K562 (cell line): Measurements from ENCODE around the gene LRRC74B. TPM values are rescaled to one million over a fixed set of nuclear protein-coding genes. Genes with fewer than 3 reads are reported as not detected.

Experiments used
- ATAC-seq: fragments of 200-7000 bp; cut with Tn5 transposase; 3 replicates; pipeline ENCODE4 v1.9.1; 2020; ENCODE audit warnings: moderate library complexity
- BruUV-seq: library from RNA; stranded (reverse); fragments of 400-500 nt; replicated peaks from 2 replicates; lab custom pipeline; 2021; lab: Mats Ljungman, UMichigan
- CTCF ChIA-PET: fragments of 300-600 bp; formaldehyde crosslinking; extraction: SDS; loops from one replicate; lab custom pipeline; 2021; ENCODE audit warnings: low intra/inter-chr PET ratio; lab: Yijun Ruan, JAX
- POLR2A ChIA-PET: fragments of 300-600, 350-650 bp; sonication (Branson Sonifier 250); formaldehyde crosslinking; extraction: SDS; loops from one replicate; lab custom pipeline; 2021; ENCODE audit warnings: antibody characterized with exemption, inconsistent platforms; lab: Yijun Ruan, JAX
- DNase-seq, 4 experiments: peaks; one replicate each; pipeline versions ENCODE4 v3.0.0 to v3.0.0-alpha.2; 2011 to 2018; ENCODE audit warnings: low spot score in 3 of 4, mixed read lengths in 3 of 4; ENCODE audit errors: extremely low read depth in 1 of 4
- FAIRE-seq: peaks from 2 replicates; lab custom pipeline; 2011; peaks lifted over from hg19 to GRCh38; lab: Jason Lieb, UNC
- H2AFZ ChIP-seq: 2 replicates; pipeline ENCODE4 v1.6.0; 2011; ENCODE audit warnings: low read depth, low read length, control low read depth, inconsistent platforms
- H3K27ac ChIP-seq: fragments of 200-600 bp; 3 replicates; pipeline ENCODE4 v1.8.0; 2011; ENCODE audit warnings: low read depth, mild to moderate bottlenecking, control low read depth, inconsistent platforms, low read length, moderate library complexity, mixed read lengths; ENCODE audit errors: extremely low read depth
- H3K27me3 ChIP-seq, 2 experiments: fragments of 300-600 bp in 1 of 2; 2 replicates in 1 of 2; 3 replicates in 1 of 2; pipeline versions ENCODE4 v1.6.0 to v1.8.0; 2011; ENCODE audit warnings: inconsistent platforms in 2 of 2, low read length in 2 of 2, mild to moderate bottlenecking in 1 of 2, mixed read lengths in 1 of 2, moderate library complexity in 1 of 2; ENCODE audit not compliant: control insufficient read depth in 2 of 2, insufficient read depth in 2 of 2
- H3K36me3 ChIP-seq: fragments of 300-600 bp; 3 replicates; pipeline ENCODE4 v1.8.0; 2011; ENCODE audit warnings: mild to moderate bottlenecking, low read length, inconsistent platforms; ENCODE audit not compliant: control insufficient read depth, insufficient read depth
- H3K4me1 ChIP-seq, 2 experiments: fragments of 200-600 bp in 1 of 2; replicated peaks in 1 of 2; 2 replicates in 1 of 2; 3 replicates in 1 of 2; pipeline versions ENCODE4 v1.5.1 to v1.8.0; 2011; ENCODE audit warnings: inconsistent platforms in 2 of 2, low read length in 2 of 2, mild to moderate bottlenecking in 1 of 2, mixed read lengths in 1 of 2, moderate library complexity in 1 of 2; ENCODE audit not compliant: control insufficient read depth in 2 of 2, insufficient read depth in 2 of 2
- H3K4me2 ChIP-seq: 2 replicates; pipeline ENCODE4 v1.6.1; 2011; ENCODE audit warnings: low read length, control low read depth, inconsistent platforms, mixed read lengths; ENCODE audit not compliant: insufficient read depth
- H3K4me3 ChIP-seq: fragments of 200-600 bp; sonication (generic), shearing (Covaris generic); 2 replicates; pipeline ENCODE4 v1.5.1; 2016; ENCODE audit warnings: control low read depth, inconsistent platforms
- H3K79me2 ChIP-seq: fragments of 200-600 bp; 3 replicates; pipeline ENCODE4 v1.8.0; 2011; ENCODE audit warnings: low read length, inconsistent platforms; ENCODE audit not compliant: control insufficient read depth, insufficient read depth
- H3K9ac ChIP-seq, 2 experiments: 2 replicates each; pipeline versions ENCODE4 v1.6.0 to v1.6.1; 2011; ENCODE audit warnings: low read depth in 2 of 2, low read length in 2 of 2, control low read depth in 1 of 2, inconsistent platforms in 1 of 2, mild to moderate bottlenecking in 1 of 2, mixed read lengths in 1 of 2; ENCODE audit not compliant: insufficient read depth in 1 of 2
- H3K9me1 ChIP-seq: one replicate; pipeline ENCODE4 v1.6.0; 2011; ENCODE audit warnings: inconsistent platforms, mild to moderate bottlenecking, low read length, moderate library complexity; ENCODE audit not compliant: control insufficient read depth, insufficient read depth
- H3K9me3 ChIP-seq: replicated peaks from 2 replicates; pipeline ENCODE4 v1.5.1; 2011; ENCODE audit warnings: low read depth, low read length, inconsistent platforms; ENCODE audit not compliant: control insufficient read depth, insufficient read depth
- H4K20me1 ChIP-seq: replicated peaks from 2 replicates; pipeline ENCODE4 v1.6.1; 2011; ENCODE audit warnings: low read length, inconsistent platforms, mixed read lengths; ENCODE audit not compliant: control insufficient read depth, insufficient read depth
- BRCA1 ChIP-seq, 2 experiments: fragments of 450-650 bp in 1 of 2; sonication (generic) in 1 of 2; formaldehyde crosslinking in 1 of 2; IDR thresholded peaks; 2 replicates each; pipeline versions ENCODE4 v1.5.0 to v1.6.1; 2017 to 2020; ENCODE audit warnings: mild to moderate bottlenecking in 1 of 2, missing genetic modification reagents in 1 of 2
- CBX2 ChIP-seq: fragments of 200-600 bp; sonication (generic); IDR thresholded peaks from one replicate; pipeline ENCODE4 v1.6.1; 2012; ENCODE audit warnings: mild to moderate bottlenecking, low read length, inconsistent platforms; ENCODE audit not compliant: insufficient read depth, poor library complexity, severe bottlenecking
- DACH1 ChIP-seq: fragments of 450-650 bp; IDR thresholded peaks from 2 replicates; pipeline ENCODE4 v1.6.1; 2018; ENCODE audit not compliant: partially characterized antibody
- GTF2B ChIP-seq: IDR thresholded peaks from 2 replicates; pipeline ENCODE4 v1.6.1; 2011; ENCODE audit not compliant: insufficient read length; ENCODE audit errors: extremely low read depth
- HDAC8 ChIP-seq: fragments of 450-650 bp; IDR thresholded peaks from 2 replicates; pipeline ENCODE4 v1.6.1; 2016; ENCODE audit warnings: mild to moderate bottlenecking, missing genetic modification characterization, moderate library complexity, missing compliant biosample characterization
- KHSRP ChIP-seq: fragments of 450-650 bp; IDR thresholded peaks from 2 replicates; pipeline ENCODE4 v1.6.1; 2017
- NR2C2 ChIP-seq, 2 experiments: fragments of 200-800 bp in 1 of 2; sonication (Bioruptor generic) in 1 of 2; sonication (generic) in 1 of 2; formaldehyde crosslinking in 1 of 2; IDR thresholded peaks; 2 replicates each; pipeline versions ENCODE4 v1.6.1 to v1.8.0; 2016 to 2022; ENCODE audit warnings: mild to moderate bottlenecking in 1 of 2, missing compliant biosample characterization in 1 of 2, missing genetic modification characterization in 1 of 2, missing genetic modification reagents in 1 of 2
- PHF20 ChIP-seq: fragments of 450-650 bp; IDR thresholded peaks from 2 replicates; pipeline ENCODE4 v1.6.1; 2018; ENCODE audit not compliant: partially characterized antibody
- POLR2AphosphoS2 ChIP-seq: IDR thresholded peaks from 2 replicates; pipeline ENCODE4 v1.6.1; 2012; ENCODE audit warnings: low read length, improper control_type of control experiment
- POLR2H ChIP-seq: IDR thresholded peaks from 2 replicates; pipeline ENCODE4 v1.6.1; 2016; ENCODE audit warnings: missing genetic modification characterization, low read depth, mild to moderate bottlenecking, control low read depth, missing compliant biosample characterization, moderate library complexity
- RUNX1 ChIP-seq: sonication (generic); IDR thresholded peaks from 2 replicates; pipeline ENCODE4 v1.6.1; 2016; ENCODE audit warnings: antibody characterized with exemption, low read depth
- SLC30A9 ChIP-seq: fragments of 250-450 bp; sonication (Bioruptor Pico); IDR thresholded peaks from 2 replicates; pipeline ENCODE4 v1.8.0; 2022; ENCODE audit warnings: mild to moderate bottlenecking, moderate library complexity
- SMAD2 ChIP-seq: fragments of 150-350 bp; IDR thresholded peaks from 2 replicates; pipeline ENCODE4 v1.6.1; 2014; ENCODE audit warnings: low read depth, mild to moderate bottlenecking, low read length
- SRSF9 ChIP-seq: fragments of 200-400 bp; formaldehyde crosslinking; IDR thresholded peaks from 2 replicates; pipeline ENCODE4 v1.6.1; 2017; ENCODE audit warnings: low read depth, low read length, borderline replicate concordance
- SUPT5H ChIP-seq: fragments of 450-650 bp; IDR thresholded peaks from 2 replicates; pipeline ENCODE4 v1.6.1; 2016
- ZNF239 ChIP-seq: fragments of 250-450 bp; sonication (Bioruptor Pico); IDR thresholded peaks from 2 replicates; pipeline ENCODE4 v1.4.0; 2020; ENCODE audit warnings: mild to moderate bottlenecking
- ZNF3 ChIP-seq: fragments of 250-450 bp; sonication (Bioruptor Pico); IDR thresholded peaks from 2 replicates; pipeline ENCODE4 v1.5.0; 2021; ENCODE audit warnings: mild to moderate bottlenecking, moderate library complexity
- WGBS: fragments of 100-300 bp; shearing (Covaris generic); methylation state at CpG from one replicate; pipeline ENCODE4 v1.1.6; 2016; ENCODE audit warnings: low coverage, mixed read lengths; ENCODE audit not compliant: insufficient coverage; ENCODE audit errors: missing lambda C conversion rate; 5-methylcytosine and 5-hydroxymethylcytosine counted together
- in situ Hi-C: fragments of 300-500 bp; cut with MboI; formaldehyde crosslinking; loops from 4 replicates; pipeline ENCODE4 v1.15.0; 2018; ENCODE audit warnings: inconsistent platforms, mixed read lengths
- intact Hi-C: fragments of 100-400 bp; cut with micrococcal nuclease; formaldehyde crosslinking; loops from 2 replicates; pipeline ENCODE4 v1.14.2; 2022
- polyA plus RNA-seq, 8 experiments: library from polyadenylated mRNA; depleted of rRNA in 4 of 8; stranded (reverse) in 5 of 8; unstranded in 3 of 8; fragments of >200 nt; fragmentation: Nextera tagmentation in 2 of 8; fragmentation: Illumina TruSeq in 1 of 8; extraction: Ambion mirVana in 2 of 8; extraction: Trizol in 1 of 8; gene quantifications; 2 replicates each; pipeline versions ENCODE4 v1.2.1 to v1.2.3, GENCODE V29; 2011 to 2014; ENCODE audit warnings: inconsistent platforms in 1 of 8, missing spikeins in 1 of 8
- total RNA-seq, 7 experiments: library from RNA; depleted of rRNA in 6 of 7; stranded (reverse); fragments of >200 nt in 6 of 7; fragmentation: Illumina TruSeq in 2 of 7; extraction: Trizol in 2 of 7; gene quantifications; 2 replicates each; pipeline versions ENCODE4 v1.2.1 to v1.2.3, GENCODE V29; 2011 to 2021; ENCODE audit warnings: low replicate concordance in 1 of 7

The LRRC74B gene
- total and polyA plus RNA-seq, 9 of the 15 experiments (the other 6 are each of a cell fraction or from before 2014, with no cell fraction given) = not detected

- in situ Hi-C loops (loop anchor here (5.0 kb wide), 1 partner anchor 373 kb away; no protein-coding TSS in a partner anchor), intact Hi-C loops (loop anchor here (5.0 kb wide), 1 partner anchor 53 kb away; the partner anchor contains the start of gene THAP7)
- DNase-seq = peak in 1 of 4 experiments; percentile 61
- WGBS = 29% methylated on average over 11 of the region's 11 CpGs
- no peak overlapping the region for H3K4me3 ChIP-seq
- peaks cover 33% of the 10 kb centered on the region; the same call in 1 of the 2 replicates for H4K20me1 ChIP-seq
- H3K4me1 ChIP-seq = peaks cover 26 to 40% of the 10 kb centered on the region in 2 experiments
- no peaks in the 10 kb centered on the region for H3K36me3 ChIP-seq
- BruUV-seq = no TSS peak
- H3K27ac ChIP-seq = no peak overlapping the region
- H3K9me1 ChIP-seq = peaks cover 15% of the 10 kb centered on the region
- H2AFZ ChIP-seq = no peak overlapping the region
- peaks cover 20 to 66% of the 10 kb centered on the region in 2 experiments; a peak in 4 of 5 replicates for H3K27me3 ChIP-seq
- no peak overlapping the region for H3K4me2 ChIP-seq
- H3K79me2 ChIP-seq = no peaks in the 10 kb centered on the region
- CTCF ChIA-PET = no interaction called here
- no peaks in the 10 kb centered on the region for H3K9me3 ChIP-seq
- FAIRE-seq = no peak
- peak overlapping the region in 1 of 2 experiments; percentile 75; a peak in 2 of 4 replicates for H3K9ac ChIP-seq
- no peak for ATAC-seq
- POLR2A ChIA-PET = interaction anchor here (0.6 to 6.1 kb wide), 12 partner anchors 9 to 840 kb away, joined by 3 to 54 read pairs (median 5); partner anchors contain the start of gene LRRC74B
- TF ChIP-seq ZNF239 (no peak), POLR2AphosphoS2 (no peak), RUNX1 (0 out of 2 replicates have a peak, but pooled peaks have one; percentile 15), SRSF9 (no peak), GTF2B (no peak), SMAD2 (no peak), POLR2H (tag) (no peak), KHSRP (no peak), PHF20 (no peak), CBX2 (no peak), SUPT5H (no peak), SLC30A9 (CRISPR knock-in tag) (no peak), DACH1 (no peak), BRCA1 (IDR thresholded peaks at IDR 0.05) (no peak), BRCA1 (CRISPR knock-in tag; IDR thresholded peaks at IDR 0.05) (0 out of 2 replicates have a peak, but pooled peaks have one; percentile 50), NR2C2 (CRISPR knock-in tag; IDR thresholded peaks at IDR 0.05) (no peak), NR2C2 (tag; IDR thresholded peaks at IDR 0.05) (no peak), ZNF3 (CRISPR knock-in tag) (no peak), HDAC8 (no peak)
Measured at GRCh38 chr22:21054714-21055563, 9.2 kb downstream of the LRRC74B start.
